ENCODE data around the gene FIBP. TPM values are rescaled to one million over a fixed set of nuclear protein-coding genes. Genes with fewer than 3 reads are reported as not detected.

The FIBP gene
- total and polyA plus RNA-seq, 10 of the 15 experiments (the other 5 are each of a cell fraction or from before 2014, with no cell fraction given) = 65.1 to 182 (median 94.6) TPM

GRCh38 chr11:65918211-65919140, 30.2 kb upstream of the FIBP start, which contains the start of gene C11orf68 (continued):
- peak; percentile 46; the same call in 1 of the 2 replicates for TF ChIP-seq NKRF (conservative IDR thresholded peaks at IDR 0.05)
- TF ChIP-seq SREBF2 (IDR thresholded peaks at IDR 0.05; ENCODE audit: low read length) = no peak
- TF ChIP-seq CREB1 (IDR thresholded peaks at IDR 0.05; ENCODE audit: low read depth) = no peak
- no peak for TF ChIP-seq ZNF274 (IDR thresholded peaks at IDR 0.05; ENCODE audit: insufficient read depth, insufficient read length)
- no peak for TF ChIP-seq PAX5 (IDR thresholded peaks at IDR 0.05; ENCODE audit: borderline replicate concordance, low read depth, low read length)
- TF ChIP-seq EGR1 (IDR thresholded peaks at IDR 0.05; ENCODE audit: borderline replicate concordance in 1 of 2, low read depth in 2 of 2, low read length in 2 of 2) = peak in 1 of 2 experiments; percentile 77; a peak in 2 of 3 replicates
- TF ChIP-seq PBX3 (IDR thresholded peaks at IDR 0.05; ENCODE audit: insufficient replicate concordance, low read depth, low read length) = no peak
- no peak for TF ChIP-seq CEBPZ (IDR thresholded peaks at IDR 0.05; ENCODE audit: low read depth, low read length)
- no peak for TF ChIP-seq BMI1 (IDR thresholded peaks at IDR 0.05; ENCODE audit: borderline replicate concordance)
- TF ChIP-seq ZNF207 (IDR thresholded peaks at IDR 0.05; ENCODE audit: borderline replicate concordance) = no peak
- TF ChIP-seq IRF3 (IDR thresholded peaks at IDR 0.05) = no peak
- no peak for TF ChIP-seq ESRRA (IDR thresholded peaks at IDR 0.05; ENCODE audit: low read length)
- TF ChIP-seq EED (IDR thresholded peaks at IDR 0.05; ENCODE audit: low read depth) = no peak
- TF ChIP-seq KDM1A (IDR thresholded peaks at IDR 0.05; ENCODE audit: borderline replicate concordance) = no peak
- no peak for TF ChIP-seq IKZF1 (conservative IDR thresholded peaks at IDR 0.05)
- peak; percentile 56; the same call in 1 of the 2 replicates for TF ChIP-seq ZSCAN29 (IDR thresholded peaks at IDR 0.05)
- no peak for TF ChIP-seq CHD2 (IDR thresholded peaks at IDR 0.05; ENCODE audit: borderline replicate concordance, low read depth, low read length)
- TF ChIP-seq RAD21 (IDR thresholded peaks at IDR 0.05; ENCODE audit: insufficient read depth, low read depth, low read length) = no peak
- TF ChIP-seq RCOR1 (conservative IDR thresholded peaks at IDR 0.05; ENCODE audit: low read depth, low read length) = 0 out of 2 replicates have a peak, but pooled peaks have one; percentile 10
- TF ChIP-seq NRF1 (conservative IDR thresholded peaks at IDR 0.05; ENCODE audit: low read depth, low read length) = no peak
- TF ChIP-seq YBX1 (IDR thresholded peaks at IDR 0.05) = no peak
- TF ChIP-seq TBL1XR1 (IDR thresholded peaks at IDR 0.05; ENCODE audit: low read depth, low read length) = no peak
- no peak for TF ChIP-seq SIN3A (IDR thresholded peaks at IDR 0.05; ENCODE audit: low read depth, low read length)
- peak; percentile 95 for TF ChIP-seq YY1 (IDR thresholded peaks at IDR 0.05; ENCODE audit: low read depth, low read length)

Data from GM12878 (cell line).